DMS153 (cell line): ENCODE data around the gene UBXN7.
"Not testable (repeated sequence)": the region's sequence is repeated elsewhere in the genome, so short reads cannot be mapped to it uniquely, and the experiment has no call there.

ENCODE experiments used
- DNase-seq: peaks from one replicate; lab custom pipeline; 2025; lab: John Stamatoyannopoulos, UW

Gene UBXN7

GRCh38 chr3:196419386-196419785 lies 12.8 kb downstream of the UBXN7 start:
- no peak for DNase-seq

GRCh38 chr3:196418601-196419000 lies 13.6 kb downstream of the UBXN7 start:
- DNase-seq: no peak

- DNase-seq: no peak
Observed at GRCh38 chr3:196414469-196414868, 17.8 kb downstream of the UBXN7 start.

GRCh38 chr3:196412704-196413103 lies 19.5 kb downstream of the UBXN7 start:
- no peak for DNase-seq

- no peak for DNase-seq
Observed at GRCh38 chr3:196409409-196409808, 22.8 kb downstream of the UBXN7 start.

GRCh38 chr3:196408565-196409300 lies 23.5 kb downstream of the UBXN7 start:
- DNase-seq: no peak

- DNase-seq: no peak
Observed at GRCh38 chr3:196406811-196407470, 25.3 kb downstream of the UBXN7 start.

- DNase-seq: no peak
Observed at GRCh38 chr3:196400331-196400730, 31.9 kb downstream of the UBXN7 start.

- no peak for DNase-seq
Observed at GRCh38 chr3:196399485-196399945, 32.7 kb downstream of the UBXN7 start.

- DNase-seq: no peak
Observed at GRCh38 chr3:196398782-196399181, 33.4 kb downstream of the UBXN7 start.

- no peak for DNase-seq
Observed at GRCh38 chr3:196397941-196398340, 34.3 kb downstream of the UBXN7 start.

GRCh38 chr3:196390116-196390515 lies 42.1 kb downstream of the UBXN7 start:
- DNase-seq: no peak

GRCh38 chr3:196388956-196389355 lies 43.3 kb downstream of the UBXN7 start:
- no peak for DNase-seq

- not testable (repeated sequence) for DNase-seq
Observed at GRCh38 chr3:196387941-196388340, 44.3 kb downstream of the UBXN7 start.

GRCh38 chr3:196386797-196387196 lies 45.4 kb downstream of the UBXN7 start:
- DNase-seq: not testable (repeated sequence)

GRCh38 chr3:196386034-196386433 lies 46.2 kb downstream of the UBXN7 start:
- DNase-seq: not testable (repeated sequence)

GRCh38 chr3:196385446-196385845 lies 46.8 kb downstream of the UBXN7 start:
- DNase-seq: not testable (repeated sequence)

- DNase-seq: no peak
Observed at GRCh38 chr3:196378146-196378841, 53.9 kb downstream of the UBXN7 start.

- DNase-seq: no peak
Observed at GRCh38 chr3:196377321-196377720, 54.9 kb downstream of the UBXN7 start.

GRCh38 chr3:196365736-196366135 lies 66.5 kb downstream of the UBXN7 start:
- DNase-seq: no peak

GRCh38 chr3:196360586-196360985 lies 71.6 kb downstream of the UBXN7 start:
- DNase-seq: no peak

- not testable (repeated sequence) for DNase-seq
Observed at GRCh38 chr3:196358540-196358939, 73.7 kb downstream of the UBXN7 start.

- no peak for DNase-seq
Observed at GRCh38 chr3:196357905-196358304, 74.3 kb downstream of the UBXN7 start.
